ENCODE data around the gene NFIX. TPM values are rescaled to one million over a fixed set of nuclear protein-coding genes. Genes with fewer than 3 reads are reported as not detected.

NFIX gene
- total RNA-seq, 1 donor from 2014 or later: 2.6 TPM

DNA sequence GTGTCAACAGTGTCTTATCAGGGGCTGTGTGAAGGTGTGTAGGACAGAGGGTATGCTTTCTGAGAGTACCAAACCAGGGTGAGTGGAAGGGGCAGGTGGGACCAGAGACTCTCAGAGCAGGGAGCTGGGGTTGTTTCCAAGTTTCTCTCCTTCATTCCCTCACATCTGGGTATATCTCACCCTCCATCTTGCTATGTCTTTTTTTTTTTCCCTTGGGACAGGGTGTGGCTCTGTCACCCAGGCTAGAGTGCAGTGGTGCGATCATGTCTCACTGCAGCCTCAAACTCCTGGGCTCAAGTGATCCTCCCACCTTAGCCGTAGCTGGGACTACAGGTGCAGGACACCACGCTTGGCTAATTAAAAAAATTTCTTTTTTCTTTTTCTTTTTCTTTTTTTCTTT lies 15.3 kb upstream of the NFIX start:
- Mint-ChIP-seq H3K27me3 (peaks cover 7% of the 10 kb centered on the region), H3K4me1 (peaks cover 10% of the 10 kb centered on the region), H3K9me3 (no peaks in the 10 kb centered on the region), H3K27ac (no peak overlapping the region), H3K4me3 (no peak overlapping the region), H3K36me3 (ENCODE audit: low read depth) (no peaks in the 10 kb centered on the region)
- TF ChIP-seq, protein P1, sequence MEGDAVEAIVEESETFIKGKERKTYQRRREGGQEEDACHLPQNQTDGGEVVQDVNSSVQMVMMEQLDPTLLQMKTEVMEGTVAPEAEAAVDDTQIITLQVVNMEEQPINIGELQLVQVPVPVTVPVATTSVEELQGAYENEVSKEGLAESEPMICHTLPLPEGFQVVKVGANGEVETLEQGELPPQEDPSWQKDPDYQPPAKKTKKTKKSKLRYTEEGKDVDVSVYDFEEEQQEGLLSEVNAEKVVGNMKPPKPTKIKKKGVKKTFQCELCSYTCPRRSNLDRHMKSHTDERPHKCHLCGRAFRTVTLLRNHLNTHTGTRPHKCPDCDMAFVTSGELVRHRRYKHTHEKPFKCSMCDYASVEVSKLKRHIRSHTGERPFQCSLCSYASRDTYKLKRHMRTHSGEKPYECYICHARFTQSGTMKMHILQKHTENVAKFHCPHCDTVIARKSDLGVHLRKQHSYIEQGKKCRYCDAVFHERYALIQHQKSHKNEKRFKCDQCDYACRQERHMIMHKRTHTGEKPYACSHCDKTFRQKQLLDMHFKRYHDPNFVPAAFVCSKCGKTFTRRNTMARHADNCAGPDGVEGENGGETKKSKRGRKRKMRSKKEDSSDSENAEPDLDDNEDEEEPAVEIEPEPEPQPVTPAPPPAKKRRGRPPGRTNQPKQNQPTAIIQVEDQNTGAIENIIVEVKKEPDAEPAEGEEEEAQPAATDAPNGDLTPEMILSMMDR (IDR thresholded peaks at IDR 0.05): no peak
- ATAC-seq (ENCODE audit: low read depth) (no peak), DNase-seq (no peak)
- POLR2A ChIA-PET: interaction anchor here (0.6 to 1.3 kb wide), 6 partner anchors 81 to 795 kb away, joined by 3 to 8 read pairs (median 4); no protein-coding TSS in a partner anchor
- intact Hi-C loops (cut with micrococcal nuclease): loop anchor here (5.0 kb wide), 3 partner anchors 217 to 882 kb away; no protein-coding TSS in a partner anchor
- CTCF ChIA-PET: interaction anchor here (0.7 to 5.9 kb wide), 5 partner anchors 15 to 166 kb away, joined by 3 to 106 read pairs (median 3); no protein-coding TSS in a partner anchor

DNA sequence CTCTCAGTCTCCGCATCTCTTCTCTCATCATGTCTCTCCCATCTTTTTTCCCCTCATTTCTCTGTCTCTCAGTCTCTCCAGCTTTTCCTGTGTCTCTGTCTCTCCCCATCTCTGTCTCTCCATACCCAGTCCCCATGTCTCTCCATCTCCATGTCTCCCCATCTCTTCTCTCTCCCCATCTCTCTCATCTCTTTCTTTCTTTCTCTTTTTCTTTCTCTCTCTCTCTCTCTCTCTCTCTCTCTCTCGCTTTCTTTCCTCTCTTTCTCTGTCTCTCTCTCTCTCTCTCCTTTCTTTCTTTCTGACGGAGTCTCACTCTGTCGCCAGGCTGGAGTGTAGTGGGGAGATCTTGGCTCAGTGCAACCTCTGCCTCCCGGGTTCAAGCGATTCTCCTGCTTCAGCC lies 12.6 kb upstream of the NFIX start:
- Mint-ChIP-seq H3K27me3 (peaks cover 7% of the 10 kb centered on the region), H3K4me1 (peaks cover 10% of the 10 kb centered on the region), H3K4me3 (no peak overlapping the region), H3K9me3 (no peaks in the 10 kb centered on the region), H3K36me3 (ENCODE audit: low read depth) (no peaks in the 10 kb centered on the region), H3K27ac (no peak overlapping the region)
- ChIA-PET POLR2A (no interaction called here), CTCF (interaction anchor here (0.9 to 3.8 kb wide), 2 partner anchors 17 to 112 kb away, joined by 3 to 21 read pairs; no protein-coding TSS in a partner anchor)
- intact Hi-C loops (cut with micrococcal nuclease): loop anchor here (1.0 kb wide), 5 partner anchors 52 to 173 kb away; partner anchors contain the start of genes IER2 and STX10
- TF ChIP-seq, protein P1 (IDR thresholded peaks at IDR 0.05): no peak
- ATAC-seq (ENCODE audit: low read depth): no peak
- DNase-seq: no peak

- H3K4me1 Mint-ChIP-seq: peaks cover 6% of the 10 kb centered on the region
- POLR2A ChIA-PET: no interaction called here
Measured at GRCh38 chr19:12983091-12983490, 12.2 kb upstream of the NFIX start.

DNA sequence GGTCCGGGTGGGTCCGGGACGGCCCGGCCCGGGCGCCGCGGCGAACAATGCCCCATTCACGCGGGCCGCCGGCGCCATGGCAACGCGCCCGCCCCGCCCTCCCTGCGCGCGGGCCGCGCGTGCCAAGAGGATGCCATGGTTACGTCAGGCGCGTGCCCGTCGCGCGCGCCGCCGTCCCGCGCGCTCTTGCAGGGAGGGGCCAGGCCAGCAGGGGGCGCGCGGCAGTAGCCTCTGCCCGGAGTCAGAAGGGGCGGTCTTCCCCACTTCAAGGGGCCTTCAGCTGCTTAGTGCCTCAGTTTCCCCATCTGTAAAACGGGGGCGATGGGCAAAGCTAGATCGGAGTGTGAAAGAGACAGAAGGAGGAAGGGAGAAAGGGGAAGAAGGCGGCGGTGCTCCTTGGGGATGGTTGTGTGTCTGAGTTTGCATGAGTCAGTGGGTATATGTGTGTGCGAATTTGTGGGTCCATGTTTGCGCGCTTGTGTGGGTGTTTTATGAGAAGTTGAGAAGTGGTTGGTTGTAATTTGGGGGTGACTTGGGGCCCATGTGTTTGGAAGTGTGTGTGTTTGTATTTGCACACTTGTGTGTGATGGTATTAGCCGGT lies 11.6 kb upstream of the NFIX start:
- peak; percentile 94 for DNase-seq
- H3K27me3 Mint-ChIP-seq: peaks cover 3% of the 10 kb centered on the region
- intact Hi-C loops (cut with micrococcal nuclease): loop anchor here (1.0 kb wide), 5 partner anchors 51 to 172 kb away; partner anchors contain the start of genes IER2 and STX10
- H3K9me3 Mint-ChIP-seq: no peaks in the 10 kb centered on the region
- no peak overlapping the region for H3K27ac Mint-ChIP-seq
- TF ChIP-seq, protein P1 (IDR thresholded peaks at IDR 0.05): peak; percentile 65
- CTCF ChIA-PET: interaction anchor here (1.4 to 3.8 kb wide), 3 partner anchors 30 to 111 kb away, joined by 4 to 34 read pairs (median 21); no protein-coding TSS in a partner anchor
- H3K4me3 Mint-ChIP-seq: no peak overlapping the region
- POLR2A ChIA-PET: interaction anchor here (0.6 to 1.9 kb wide), 2 partner anchors 111 to 172 kb away, joined by 3 to 5 read pairs; no protein-coding TSS in a partner anchor
- no peaks in the 10 kb centered on the region for H3K36me3 Mint-ChIP-seq (ENCODE audit: low read depth)
- H3K4me1 Mint-ChIP-seq: peaks cover 5% of the 10 kb centered on the region
- ATAC-seq (ENCODE audit: low read depth): peak; percentile 78

More at GRCh38 chr19:12983091-12983490, 12.2 kb upstream of the NFIX start:
- no peak overlapping the region for H3K27ac Mint-ChIP-seq
- no peak for DNase-seq
- intact Hi-C loops (cut with micrococcal nuclease): loop anchor here (1.0 kb wide), 5 partner anchors 51 to 172 kb away; partner anchors contain the start of genes IER2 and STX10
- H3K9me3 Mint-ChIP-seq: no peaks in the 10 kb centered on the region
- H3K27me3 Mint-ChIP-seq: peaks cover 3% of the 10 kb centered on the region
- no peak for ATAC-seq (ENCODE audit: low read depth)
- TF ChIP-seq, protein P1 (IDR thresholded peaks at IDR 0.05): no peak
- CTCF ChIA-PET: interaction anchor here (0.9 to 3.8 kb wide), 3 partner anchors 18 to 112 kb away, joined by 3 to 34 read pairs (median 21); no protein-coding TSS in a partner anchor
- H3K4me3 Mint-ChIP-seq: no peak overlapping the region
- H3K36me3 Mint-ChIP-seq (ENCODE audit: low read depth): no peaks in the 10 kb centered on the region

DNA sequence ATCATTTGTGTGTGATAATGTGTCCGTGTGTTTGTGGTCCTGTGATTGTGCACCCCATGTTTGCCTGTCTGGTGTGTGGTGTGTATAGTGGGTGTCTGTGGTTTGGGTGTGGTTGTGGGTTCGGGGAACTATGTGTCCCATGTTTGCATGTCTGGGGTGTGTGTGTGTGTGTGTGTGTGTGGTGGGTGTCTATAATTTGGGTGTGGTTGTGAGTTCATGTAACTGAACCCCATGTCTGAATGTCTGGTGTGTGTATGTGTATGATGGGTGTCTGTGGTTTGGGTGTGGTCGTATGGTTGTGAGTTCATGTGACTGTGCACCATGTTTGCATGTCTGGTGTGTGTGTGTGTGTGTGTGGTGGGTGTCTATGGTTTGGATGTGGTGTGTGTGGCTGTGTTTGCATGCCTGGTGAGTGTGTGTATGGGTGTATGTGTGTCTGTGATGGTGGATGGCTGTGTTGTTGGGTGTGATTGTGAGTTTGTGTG lies 11.1 kb upstream of the NFIX start:
- H3K36me3 Mint-ChIP-seq (ENCODE audit: low read depth): no peaks in the 10 kb centered on the region
- intact Hi-C loops (cut with micrococcal nuclease): no loop called here
- H3K27ac Mint-ChIP-seq: no peak overlapping the region
- peaks cover 5% of the 10 kb centered on the region for H3K4me1 Mint-ChIP-seq
- POLR2A ChIA-PET: interaction anchor here (0.6 to 1.9 kb wide), 3 partner anchors 110 to 171 kb away, joined by 3 to 7 read pairs (median 5); no protein-coding TSS in a partner anchor
- H3K4me3 Mint-ChIP-seq: no peak overlapping the region
- no peaks in the 10 kb centered on the region for H3K9me3 Mint-ChIP-seq
- ATAC-seq (ENCODE audit: low read depth): no peak
- CTCF ChIA-PET: interaction anchor here (1.1 to 3.8 kb wide), 6 partner anchors 19 to 110 kb away, joined by 3 to 34 read pairs (median 5); no protein-coding TSS in a partner anchor
- TF ChIP-seq, protein P1 (IDR thresholded peaks at IDR 0.05): no peak
- H3K27me3 Mint-ChIP-seq: peaks cover 3% of the 10 kb centered on the region
- DNase-seq: no peak

All from activated B cell treated with CpG ODN at 0.5 μM for 24 hours (primary cell).